Esophagus muscularis mucosa (tissue), 3 donors: ENCODE results near the gene ADCY10.

ENCODE experiments used
- POLR2A ChIP-seq: fragments of 450-650 bp; IDR thresholded peaks from one replicate; pipeline ENCODE4 v1.6.1; 2017; ENCODE audit warnings: antibody characterized with exemption, moderate library complexity, mild to moderate bottlenecking, low read depth
- POLR2AphosphoS5 ChIP-seq, 2 donors: sonication (generic); formaldehyde crosslinking; IDR thresholded peaks; one replicate each; pipeline ENCODE4 v1.6.1; 2017; ENCODE audit warnings: antibody characterized with exemption in 2 of 2
- TF ChIP-seq, protein P1 (sequence below), 3 experiments: fragments of 200-600 bp in 2 of 3; fragments of 450-650 bp in 1 of 3; sonication (generic) in 2 of 3; IDR thresholded peaks; one replicate each; pipeline ENCODE4 v1.5.1; 2017 to 2019; ENCODE audit warnings: antibody characterized with exemption in 3 of 3, mild to moderate bottlenecking in 2 of 3, moderate library complexity in 1 of 3

GRCh38 chr1:167776616-167777268 lies 137.2 kb downstream of the ADCY10 start:
- TF ChIP-seq, protein P1, sequence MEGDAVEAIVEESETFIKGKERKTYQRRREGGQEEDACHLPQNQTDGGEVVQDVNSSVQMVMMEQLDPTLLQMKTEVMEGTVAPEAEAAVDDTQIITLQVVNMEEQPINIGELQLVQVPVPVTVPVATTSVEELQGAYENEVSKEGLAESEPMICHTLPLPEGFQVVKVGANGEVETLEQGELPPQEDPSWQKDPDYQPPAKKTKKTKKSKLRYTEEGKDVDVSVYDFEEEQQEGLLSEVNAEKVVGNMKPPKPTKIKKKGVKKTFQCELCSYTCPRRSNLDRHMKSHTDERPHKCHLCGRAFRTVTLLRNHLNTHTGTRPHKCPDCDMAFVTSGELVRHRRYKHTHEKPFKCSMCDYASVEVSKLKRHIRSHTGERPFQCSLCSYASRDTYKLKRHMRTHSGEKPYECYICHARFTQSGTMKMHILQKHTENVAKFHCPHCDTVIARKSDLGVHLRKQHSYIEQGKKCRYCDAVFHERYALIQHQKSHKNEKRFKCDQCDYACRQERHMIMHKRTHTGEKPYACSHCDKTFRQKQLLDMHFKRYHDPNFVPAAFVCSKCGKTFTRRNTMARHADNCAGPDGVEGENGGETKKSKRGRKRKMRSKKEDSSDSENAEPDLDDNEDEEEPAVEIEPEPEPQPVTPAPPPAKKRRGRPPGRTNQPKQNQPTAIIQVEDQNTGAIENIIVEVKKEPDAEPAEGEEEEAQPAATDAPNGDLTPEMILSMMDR (IDR thresholded peaks at IDR 0.05), result no peak
- TF ChIP-seq POLR2AphosphoS5 (IDR thresholded peaks at IDR 0.05), result no peak
- TF ChIP-seq POLR2A, result no peak
